H1 (cell line): ENCODE data around the gene MICU1. TPM values are rescaled to one million over a fixed set of nuclear protein-coding genes. Genes with fewer than 3 reads are reported as not detected.

Experiments
- SIRT6 ChIP-seq: IDR thresholded peaks from one replicate; pipeline ENCODE4 v1.7.1; 2012; ENCODE audit warnings: low read length, inconsistent platforms
- polyA plus RNA-seq, 7 experiments: library from polyadenylated mRNA; depleted of rRNA in 3 of 7; stranded (reverse) in 5 of 7; unstranded in 2 of 7; fragments of >200 nt in 5 of 7; fragments of 200-250 nt in 2 of 7; gene quantifications; 1 replicate in 5 of 7; 2 replicates in 1 of 7; 4 replicates in 1 of 7; pipeline versions ENCODE4 v1.2.1 to v1.2.3, GENCODE V29; 2011 to 2013; ENCODE audit warnings: missing spikeins in 2 of 7, mixed read lengths in 2 of 7
- total RNA-seq: library from RNA; stranded (reverse); fragmentation: NEBNext Ultra II Directional; extraction: Animal tissue kit (Norgen Biotek cat#: 25700); gene quantifications from 2 replicates; pipeline ENCODE4 v1.2.1, GENCODE V29; 2021

MICU1 gene
- total and polyA plus RNA-seq, 2 of the 8 experiments (the other 6 are each of a cell fraction or from before 2014, with no cell fraction given): 18.0 to 36.7 TPM

DNA sequence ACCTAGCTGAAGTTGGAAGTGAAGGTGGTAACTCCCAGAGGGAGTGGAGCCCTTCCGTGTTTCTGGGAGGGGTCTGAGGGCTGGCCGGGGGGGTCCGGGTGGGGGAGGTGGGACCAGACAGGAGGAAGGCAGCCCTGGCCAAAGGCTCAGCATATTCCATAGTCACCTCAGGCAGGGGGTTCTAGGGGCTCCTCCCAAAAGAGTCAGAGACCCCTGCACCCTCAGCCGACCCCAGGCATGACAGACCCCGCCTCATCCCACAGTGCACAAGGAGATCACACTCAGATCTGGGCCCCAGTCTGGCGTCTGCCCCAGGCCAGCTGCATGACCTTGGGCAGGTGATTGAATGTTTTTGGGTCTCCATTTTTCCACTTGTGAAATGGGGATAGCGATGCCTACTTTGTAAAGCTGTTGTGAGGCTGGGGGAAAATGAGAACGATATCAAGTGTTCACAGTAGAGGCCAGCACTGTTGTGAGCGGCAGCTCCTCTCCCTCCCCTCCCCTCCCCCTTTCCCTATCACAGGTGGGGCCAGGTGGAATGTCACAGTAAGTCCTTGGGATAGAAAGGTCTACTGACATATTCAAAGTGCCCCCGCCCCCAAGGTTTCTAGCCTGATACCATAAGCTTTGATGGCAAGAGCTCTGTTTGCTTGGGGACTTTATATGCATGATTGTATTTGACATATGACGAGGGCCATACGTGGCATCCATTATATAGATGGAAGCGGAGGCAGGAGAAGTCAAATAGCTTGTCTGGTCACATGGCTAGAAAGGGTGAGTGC lies 304.4 kb downstream of the MICU1 start (continued):
- TF ChIP-seq SIRT6: no peak
